ENCODE data around the gene COL12A1. TPM values are rescaled to one million over a fixed set of nuclear protein-coding genes. Genes with fewer than 3 reads are reported as not detected.

The COL12A1 gene
- total RNA-seq, 2 experiments from 2014 or later: not detected

DNA sequence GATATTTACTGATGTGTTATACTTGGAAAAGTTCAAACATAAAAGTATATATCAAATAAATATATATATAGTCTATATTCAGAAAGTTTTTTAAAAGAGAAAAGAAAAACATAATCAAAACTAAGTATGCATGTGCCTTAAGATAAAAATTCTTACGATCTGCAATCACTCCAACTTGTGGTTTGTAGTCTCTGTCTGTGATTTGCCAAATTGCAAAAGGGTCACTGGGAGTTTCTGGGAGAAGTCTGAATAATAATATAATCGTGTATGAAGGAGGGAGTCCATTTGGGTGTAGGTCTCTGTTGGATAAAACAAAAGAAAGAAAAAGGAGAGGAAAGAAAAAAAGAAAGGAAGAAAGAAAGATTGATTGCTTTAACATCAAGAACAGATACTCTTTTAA lies 92.4 kb downstream of the COL12A1 start:
- no peak overlapping the region for H3K27ac Mint-ChIP-seq
- H3K27me3 Mint-ChIP-seq: no peaks in the 10 kb centered on the region
- DNase-seq: no peak
- H3K4me1 Mint-ChIP-seq: no peaks in the 10 kb centered on the region
- no peak overlapping the region for H3K4me3 Mint-ChIP-seq
- CTCF ChIA-PET: no interaction called here
- POLR2A ChIA-PET: no interaction called here
- no peaks in the 10 kb centered on the region for H3K36me3 Mint-ChIP-seq (ENCODE audit: low read depth)
- H3K9me3 Mint-ChIP-seq: no peaks in the 10 kb centered on the region

GRCh38 chr6:75109765-75110164 lies 96.1 kb downstream of the COL12A1 start:
- Mint-ChIP-seq H3K27ac (no peak overlapping the region), H3K4me3 (no peak overlapping the region), H3K27me3 (no peaks in the 10 kb centered on the region), H3K36me3 (ENCODE audit: low read depth) (no peaks in the 10 kb centered on the region), H3K9me3 (no peaks in the 10 kb centered on the region), H3K4me1 (no peaks in the 10 kb centered on the region)
- ChIA-PET POLR2A (no interaction called here), CTCF (no interaction called here)
- no peak for DNase-seq

DNA sequence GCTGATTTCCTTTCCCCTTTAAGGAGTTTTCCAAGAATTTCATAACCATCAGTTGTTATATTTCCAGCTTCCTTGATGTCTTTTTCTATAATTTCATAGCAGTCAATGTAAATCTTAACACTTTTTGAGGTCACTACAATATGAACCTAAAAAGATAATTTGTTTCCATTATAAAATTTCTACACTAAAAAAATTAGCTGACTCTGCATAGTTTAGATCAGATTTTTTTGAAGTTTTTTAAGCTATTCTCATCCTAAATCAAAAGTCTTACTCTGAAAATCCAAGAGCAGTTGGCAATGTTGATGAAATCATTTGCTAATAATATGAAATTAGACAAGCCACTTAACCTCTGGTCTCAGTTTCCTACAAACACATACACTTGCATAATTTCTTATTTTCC lies 96.8 kb downstream of the COL12A1 start:
- Mint-ChIP-seq H3K27me3 (no peaks in the 10 kb centered on the region), H3K9me3 (no peaks in the 10 kb centered on the region), H3K36me3 (ENCODE audit: low read depth) (no peaks in the 10 kb centered on the region), H3K4me3 (no peak overlapping the region), H3K27ac (no peak overlapping the region), H3K4me1 (no peaks in the 10 kb centered on the region)
- CTCF ChIA-PET: no interaction called here
- POLR2A ChIA-PET: no interaction called here
- DNase-seq: no peak

GRCh38 chr6:75108333-75108974 lies 97.4 kb downstream of the COL12A1 start:
- H3K27ac Mint-ChIP-seq: no peak overlapping the region
- no peaks in the 10 kb centered on the region for H3K36me3 Mint-ChIP-seq (ENCODE audit: low read depth)
- H3K4me1 Mint-ChIP-seq: no peaks in the 10 kb centered on the region
- ChIA-PET CTCF (no interaction called here), POLR2A (no interaction called here)
- H3K27me3 Mint-ChIP-seq: no peaks in the 10 kb centered on the region
- DNase-seq: no peak
- no peak overlapping the region for H3K4me3 Mint-ChIP-seq
- no peaks in the 10 kb centered on the region for H3K9me3 Mint-ChIP-seq

- DNase-seq: no peak
- ChIA-PET CTCF (no interaction called here), POLR2A (no interaction called here)
- Mint-ChIP-seq H3K4me3 (no peak overlapping the region), H3K27me3 (no peaks in the 10 kb centered on the region), H3K9me3 (no peaks in the 10 kb centered on the region), H3K36me3 (ENCODE audit: low read depth) (no peaks in the 10 kb centered on the region), H3K4me1 (no peaks in the 10 kb centered on the region), H3K27ac (no peak overlapping the region)
These were observed 97.9 kb downstream of the COL12A1 start for GRCh38 chr6:75107913-75108312.

DNA sequence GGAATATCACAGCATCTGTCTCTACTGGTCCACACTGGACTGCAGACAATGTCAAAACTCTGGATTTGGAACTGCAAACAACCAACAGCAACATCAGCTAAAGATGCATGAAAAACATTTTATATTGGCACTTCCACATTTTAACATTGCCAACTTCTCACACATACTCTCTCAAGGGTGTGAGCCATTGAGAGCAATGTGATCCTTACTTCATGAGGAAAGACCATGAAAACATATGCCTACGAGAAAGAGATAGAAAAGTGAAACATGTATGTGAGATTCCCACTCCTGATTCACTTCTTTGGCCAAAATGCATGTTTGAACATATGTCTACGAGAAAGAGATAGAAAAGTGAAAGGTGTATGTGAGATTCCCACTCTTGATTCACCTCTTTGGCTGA lies 99.4 kb downstream of the COL12A1 start:
- Mint-ChIP-seq H3K4me1 (no peaks in the 10 kb centered on the region), H3K27ac (no peak overlapping the region), H3K27me3 (no peaks in the 10 kb centered on the region), H3K36me3 (ENCODE audit: low read depth) (no peaks in the 10 kb centered on the region), H3K9me3 (no peaks in the 10 kb centered on the region), H3K4me3 (no peak overlapping the region)
- POLR2A ChIA-PET: no interaction called here
- CTCF ChIA-PET: no interaction called here
- no peak for DNase-seq

- DNase-seq: no peak
- H3K4me3 Mint-ChIP-seq: no peak overlapping the region
- ChIA-PET POLR2A (no interaction called here), CTCF (no interaction called here)
- no peaks in the 10 kb centered on the region for H3K27me3 Mint-ChIP-seq
- no peaks in the 10 kb centered on the region for H3K4me1 Mint-ChIP-seq
- H3K9me3 Mint-ChIP-seq: no peaks in the 10 kb centered on the region
- no peaks in the 10 kb centered on the region for H3K36me3 Mint-ChIP-seq (ENCODE audit: low read depth)
- H3K27ac Mint-ChIP-seq: no peak overlapping the region
These were observed 102.4 kb downstream of the COL12A1 start for GRCh38 chr6:75103431-75103830.

- ChIA-PET CTCF (no interaction called here), POLR2A (no interaction called here)
- Mint-ChIP-seq H3K9me3 (no peaks in the 10 kb centered on the region), H3K4me1 (no peaks in the 10 kb centered on the region), H3K27me3 (no peaks in the 10 kb centered on the region), H3K27ac (no peak overlapping the region), H3K4me3 (no peak overlapping the region), H3K36me3 (ENCODE audit: low read depth) (no peaks in the 10 kb centered on the region)
- DNase-seq: no peak
These were observed 103.6 kb downstream of the COL12A1 start for GRCh38 chr6:75102301-75102700.

DNA sequence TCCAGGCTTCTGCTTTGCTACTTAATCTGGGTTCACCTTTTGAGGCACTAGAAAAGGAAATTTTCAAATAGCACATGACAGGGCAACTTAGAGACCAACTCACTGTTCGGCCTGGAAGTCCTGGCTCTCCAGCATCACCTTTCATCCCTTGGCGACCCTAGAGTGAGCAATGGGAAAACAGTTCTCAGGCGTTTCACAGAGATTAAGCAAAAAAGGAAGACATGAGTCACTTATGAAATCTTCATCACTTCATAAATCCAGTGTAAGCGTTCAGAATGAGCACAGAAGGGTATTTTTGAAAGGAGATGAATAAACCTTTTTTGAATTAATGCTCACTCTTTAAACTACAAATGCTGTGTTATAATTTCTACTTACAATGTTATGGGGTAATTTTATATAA lies 104.0 kb downstream of the COL12A1 start:
- CTCF ChIA-PET: no interaction called here

DNA sequence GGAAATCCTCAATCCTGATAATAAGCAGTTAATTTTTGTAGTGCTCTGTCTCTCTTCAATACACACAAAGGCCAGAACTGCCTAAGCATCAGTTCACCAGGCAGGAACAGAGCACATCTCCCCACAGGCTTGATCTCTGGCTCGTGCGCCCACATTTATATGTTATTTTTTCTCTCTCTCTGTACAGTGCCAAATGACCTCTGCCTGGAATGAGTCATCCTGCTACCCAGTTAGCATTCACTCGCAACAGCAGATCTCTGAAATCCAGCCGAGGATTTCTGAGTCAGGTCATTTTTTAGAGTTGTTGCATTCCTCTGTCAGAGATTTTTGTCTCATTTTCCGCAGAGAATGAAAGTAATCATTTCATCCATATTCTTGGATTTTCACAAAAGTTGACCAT lies 107.1 kb downstream of the COL12A1 start:
- no peak for DNase-seq
- CTCF ChIA-PET: no interaction called here
- H3K4me1 Mint-ChIP-seq: no peaks in the 10 kb centered on the region
- POLR2A ChIA-PET: no interaction called here
- H3K9me3 Mint-ChIP-seq: no peaks in the 10 kb centered on the region
- no peak overlapping the region for H3K4me3 Mint-ChIP-seq
- no peaks in the 10 kb centered on the region for H3K27me3 Mint-ChIP-seq
- no peaks in the 10 kb centered on the region for H3K36me3 Mint-ChIP-seq (ENCODE audit: low read depth)
- H3K27ac Mint-ChIP-seq: no peak overlapping the region

More for the DNA sequence above, 104.0 kb downstream of the COL12A1 start:
- H3K4me1 Mint-ChIP-seq: no peaks in the 10 kb centered on the region
- H3K36me3 Mint-ChIP-seq (ENCODE audit: low read depth): no peaks in the 10 kb centered on the region
- H3K27ac Mint-ChIP-seq: no peak overlapping the region
- H3K9me3 Mint-ChIP-seq: no peaks in the 10 kb centered on the region
- POLR2A ChIA-PET: no interaction called here
- H3K4me3 Mint-ChIP-seq: no peak overlapping the region
- DNase-seq: no peak
- H3K27me3 Mint-ChIP-seq: no peaks in the 10 kb centered on the region

DNA sequence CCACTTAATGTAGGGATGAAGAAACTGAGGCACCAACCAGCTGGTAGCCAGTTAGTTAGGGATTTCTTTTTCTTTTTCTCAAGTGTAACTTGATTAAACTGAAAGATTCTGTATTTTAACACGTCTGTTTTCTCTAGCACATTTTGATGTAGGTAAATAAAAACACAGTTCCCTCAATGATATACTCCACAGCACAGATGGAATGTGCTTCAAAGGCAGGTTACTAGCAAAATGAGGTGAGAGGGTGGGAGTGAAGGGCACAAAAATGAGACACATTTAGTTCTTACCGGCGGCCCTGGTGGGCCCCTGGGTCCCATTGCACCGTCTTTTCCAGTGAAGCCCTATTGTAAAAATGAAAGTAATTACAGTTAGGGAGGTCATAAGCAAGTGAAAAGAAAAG lies 108.9 kb downstream of the COL12A1 start:
- no peaks in the 10 kb centered on the region for H3K4me1 Mint-ChIP-seq
- no peaks in the 10 kb centered on the region for H3K9me3 Mint-ChIP-seq
- POLR2A ChIA-PET: no interaction called here
- no peaks in the 10 kb centered on the region for H3K27me3 Mint-ChIP-seq
- H3K4me3 Mint-ChIP-seq: no peak overlapping the region
- no peaks in the 10 kb centered on the region for H3K36me3 Mint-ChIP-seq (ENCODE audit: low read depth)
- no peak for DNase-seq
- CTCF ChIA-PET: no interaction called here
- H3K27ac Mint-ChIP-seq: no peak overlapping the region

- Mint-ChIP-seq H3K27me3 (no peaks in the 10 kb centered on the region), H3K27ac (no peak overlapping the region), H3K9me3 (no peaks in the 10 kb centered on the region), H3K36me3 (ENCODE audit: low read depth) (no peaks in the 10 kb centered on the region), H3K4me1 (no peaks in the 10 kb centered on the region), H3K4me3 (no peak overlapping the region)
- ChIA-PET CTCF (no interaction called here), POLR2A (no interaction called here)
- no peak for DNase-seq
These were observed 111.1 kb downstream of the COL12A1 start for GRCh38 chr6:75094614-75095200.

- ChIA-PET CTCF (no interaction called here), POLR2A (no interaction called here)
- Mint-ChIP-seq H3K27ac (no peak overlapping the region), H3K4me1 (no peaks in the 10 kb centered on the region), H3K27me3 (no peaks in the 10 kb centered on the region), H3K4me3 (no peak overlapping the region), H3K36me3 (ENCODE audit: low read depth) (no peaks in the 10 kb centered on the region), H3K9me3 (no peaks in the 10 kb centered on the region)
- no peak for DNase-seq
These were observed 114.2 kb downstream of the COL12A1 start for GRCh38 chr6:75091467-75092190.

GRCh38 chr6:75090576-75090975 lies 115.3 kb downstream of the COL12A1 start:
- no peak for DNase-seq
- ChIA-PET CTCF (no interaction called here), POLR2A (no interaction called here)
- no peak overlapping the region for H3K4me3 Mint-ChIP-seq
- H3K27ac Mint-ChIP-seq: no peak overlapping the region
- no peaks in the 10 kb centered on the region for H3K36me3 Mint-ChIP-seq (ENCODE audit: low read depth)
- H3K9me3 Mint-ChIP-seq: no peaks in the 10 kb centered on the region
- peaks cover 4% of the 10 kb centered on the region for H3K27me3 Mint-ChIP-seq
- no peaks in the 10 kb centered on the region for H3K4me1 Mint-ChIP-seq
